H1 (cell line): ENCODE results near the gene STK16. TPM values are rescaled to one million over a fixed set of nuclear protein-coding genes. Genes with fewer than 3 reads are reported as not detected.

Source experiments
- CTCF ChIA-PET: fragments of 300-600 bp; sonication (Branson Sonifier 250); formaldehyde crosslinking; loops from one replicate; lab custom pipeline; 2021; ENCODE audit not compliant: partially characterized antibody; lab: Charles Lee
- POLR2A ChIA-PET: fragments of 300-600 bp; sonication (Branson Sonifier 250); formaldehyde crosslinking; loops from one replicate; lab custom pipeline; 2021; ENCODE audit warnings: inconsistent platforms; ENCODE audit not compliant: partially characterized antibody; lab: Charles Lee
- DNase-seq, 2 experiments: peaks; one replicate each; pipeline versions ENCODE4 v3.0.0 to v3.0.0-alpha.2; 2010 to 2022; ENCODE audit warnings: low spot score in 2 of 2, low read depth in 1 of 2, mixed read lengths in 1 of 2
- FAIRE-seq: peaks from 2 replicates; lab custom pipeline; 2011; peaks lifted over from hg19 to GRCh38; lab: Jason Lieb, UNC
- H2AFZ ChIP-seq: 2 replicates; pipeline ENCODE4 v1.8.1; 2012; ENCODE audit warnings: low read length, inconsistent platforms
- H2AK5ac ChIP-seq: 2 replicates; pipeline ENCODE4 v1.6.1; 2013; ENCODE audit warnings: low read depth, low read length
- H2BK120ac ChIP-seq: replicated peaks from 2 replicates; pipeline ENCODE3; 2013; ENCODE audit warnings: low read depth, low read length, inconsistent platforms
- H2BK12ac ChIP-seq: 2 replicates; pipeline ENCODE4 v1.6.1; 2013; ENCODE audit warnings: low read depth, low read length
- H2BK15ac ChIP-seq: 2 replicates; pipeline ENCODE4 v1.6.1; 2013; ENCODE audit warnings: low read length
- H2BK20ac ChIP-seq: 2 replicates; pipeline ENCODE4 v1.6.1; 2013; ENCODE audit warnings: low read length
- H2BK5ac ChIP-seq: 2 replicates; pipeline ENCODE4 v1.6.1; 2013; ENCODE audit warnings: low read depth, low read length
- H3K14ac ChIP-seq: 2 replicates; pipeline ENCODE4 v1.6.1; 2013; ENCODE audit warnings: inconsistent platforms; ENCODE audit not compliant: insufficient read length
- H3K18ac ChIP-seq: 2 replicates; pipeline ENCODE4 v1.6.1; 2013; ENCODE audit warnings: low read length; ENCODE audit errors: extremely low read depth
- H3K23ac ChIP-seq: 2 replicates; pipeline ENCODE4 v1.6.1; 2013; ENCODE audit warnings: inconsistent platforms; ENCODE audit not compliant: insufficient read length
- H3K23me2 ChIP-seq: 2 replicates; pipeline ENCODE4 v1.6.1; 2013; ENCODE audit warnings: low read depth, low read length
- H3K27ac ChIP-seq: 2 replicates; pipeline ENCODE4 v1.6.1; 2011; ENCODE audit warnings: low read depth, low read length, inconsistent platforms
- H3K27me3 ChIP-seq, 4 experiments: replicated peaks in 1 of 4; 1 replicate in 1 of 4; 2 replicates in 3 of 4; pipeline versions ENCODE4 v1.6.1 to v1.8.1; 2011 to 2013; ENCODE audit warnings: low read length in 3 of 4, mild to moderate bottlenecking in 3 of 4, inconsistent platforms in 2 of 4, mixed read lengths in 2 of 4, moderate library complexity in 1 of 4; ENCODE audit not compliant: control insufficient read depth in 3 of 4, insufficient read depth in 3 of 4; ENCODE audit errors: extremely low read depth in 1 of 4
- H3K36me3 ChIP-seq, 4 experiments: 2 replicates each; pipeline versions ENCODE4 v1.6.1 to v1.8.1; 2011 to 2013; ENCODE audit warnings: mild to moderate bottlenecking in 4 of 4, low read length in 3 of 4, moderate library complexity in 2 of 4, control low read depth in 1 of 4, inconsistent platforms in 1 of 4; ENCODE audit not compliant: insufficient read depth in 4 of 4, control insufficient read depth in 2 of 4
- H3K4ac ChIP-seq: replicated peaks from 2 replicates; pipeline ENCODE3; 2013; ENCODE audit warnings: low read length, low read depth, mixed read lengths, inconsistent platforms; ENCODE audit not compliant: insufficient read length
- H3K4me1 ChIP-seq, 4 experiments: replicated peaks in 1 of 4; 1 replicate in 1 of 4; 2 replicates in 3 of 4; pipeline versions ENCODE4 v1.6.1 to v1.8.1; 2011 to 2013; ENCODE audit warnings: low read length in 3 of 4, inconsistent platforms in 2 of 4, mixed read lengths in 1 of 4; ENCODE audit not compliant: insufficient read depth in 4 of 4, control insufficient read depth in 3 of 4
- H3K4me2 ChIP-seq, 2 experiments: 2 replicates each; pipeline versions ENCODE4 v1.6.1 to v1.8.1; 2011 to 2013; ENCODE audit warnings: low read depth in 2 of 2, low read length in 2 of 2, control low read depth in 1 of 2, inconsistent platforms in 1 of 2, mild to moderate bottlenecking in 1 of 2; ENCODE audit not compliant: insufficient read depth in 1 of 2
- H3K4me3 ChIP-seq, 4 experiments: fragments of 200-600, 300-600 bp in 1 of 4; sonication (generic), shearing (Covaris generic), sonication (Bioruptor Twin) in 1 of 4; 2 replicates each; pipeline versions ENCODE4 v1.5.1 to v1.8.1; 2011 to 2016; ENCODE audit warnings: low read length in 4 of 4, low read depth in 3 of 4, control low read depth in 2 of 4, inconsistent platforms in 2 of 4, mild to moderate bottlenecking in 2 of 4, mixed read lengths in 1 of 4, moderate library complexity in 1 of 4; ENCODE audit not compliant: insufficient read depth in 2 of 4; ENCODE audit errors: extremely low read depth in 1 of 4
- H3K56ac ChIP-seq: replicated peaks from 2 replicates; pipeline ENCODE3; 2013; ENCODE audit warnings: low read depth, mild to moderate bottlenecking, mixed read lengths, low read length, inconsistent platforms; ENCODE audit not compliant: insufficient read length
- H3K79me1 ChIP-seq: 2 replicates; pipeline ENCODE4 v1.6.1; 2013; ENCODE audit warnings: low read depth, low read length, control low read depth
- H3K79me2 ChIP-seq, 2 experiments: 2 replicates each; pipeline versions ENCODE4 v1.6.1 to v1.8.1; 2012 to 2013; ENCODE audit warnings: low read length in 2 of 2, mild to moderate bottlenecking in 2 of 2, inconsistent platforms in 1 of 2; ENCODE audit not compliant: insufficient read depth in 2 of 2, control insufficient read depth in 1 of 2
- H3K9ac ChIP-seq, 4 experiments: replicated peaks in 1 of 4; 1 replicate in 1 of 4; 2 replicates in 3 of 4; pipeline versions ENCODE4 v1.6.1 to v1.8.1; 2011 to 2013; ENCODE audit warnings: low read depth in 3 of 4, low read length in 3 of 4, control low read depth in 2 of 4, mild to moderate bottlenecking in 2 of 4, moderate library complexity in 2 of 4, inconsistent platforms in 1 of 4; ENCODE audit errors: extremely low read depth in 1 of 4
- H3K9me3 ChIP-seq, 2 experiments: 2 replicates each; pipeline versions ENCODE4 v1.6.1 to v1.8.1; 2012 to 2013; ENCODE audit warnings: mild to moderate bottlenecking in 2 of 2, moderate library complexity in 2 of 2, control low read depth in 1 of 2, inconsistent platforms in 1 of 2, low read depth in 1 of 2, low read length in 1 of 2, mixed read lengths in 1 of 2; ENCODE audit not compliant: insufficient read depth in 2 of 2
- H4K20me1 ChIP-seq, 2 experiments: replicated peaks in 1 of 2; 2 replicates each; pipeline versions ENCODE3 to v1.8.1; 2011 to 2013; ENCODE audit warnings: inconsistent platforms in 2 of 2, low read length in 2 of 2, mild to moderate bottlenecking in 1 of 2; ENCODE audit not compliant: insufficient read depth in 2 of 2, control insufficient read depth in 1 of 2
- H4K5ac ChIP-seq: 2 replicates; pipeline ENCODE4 v1.6.1; 2013; ENCODE audit warnings: low read length, low read depth, mixed read lengths, inconsistent platforms; ENCODE audit not compliant: insufficient read length
- H4K8ac ChIP-seq: 2 replicates; pipeline ENCODE4 v1.8.0; 2013; ENCODE audit warnings: mild to moderate bottlenecking, moderate library complexity, low read length, inconsistent platforms; ENCODE audit not compliant: insufficient read depth; ENCODE audit errors: extremely low read depth
- H4K91ac ChIP-seq: replicated peaks from 2 replicates; pipeline ENCODE3; 2013; ENCODE audit warnings: low read length, mixed read lengths, inconsistent platforms; ENCODE audit not compliant: insufficient read length
- BACH1 ChIP-seq: IDR thresholded peaks from 2 replicates; pipeline ENCODE4 v1.6.1; 2012; ENCODE audit warnings: low read length, improper control_type of control experiment
- BRCA1 ChIP-seq: IDR thresholded peaks from 2 replicates; pipeline ENCODE4 v1.6.1; 2012; ENCODE audit warnings: low read depth, low read length, improper control_type of control experiment
- FOSL1 ChIP-seq: IDR thresholded peaks from 2 replicates; pipeline ENCODE4 v1.6.1; 2011; ENCODE audit warnings: mild to moderate bottlenecking, low read depth, low read length, moderate library complexity; ENCODE audit not compliant: insufficient read depth
- JUN ChIP-seq: IDR thresholded peaks from 2 replicates; pipeline ENCODE4 v1.6.1; 2011; ENCODE audit warnings: low read depth, mild to moderate bottlenecking, improper control_type of control experiment, low read length
- JUND ChIP-seq: IDR thresholded peaks from 2 replicates; pipeline ENCODE4 v1.6.1; 2011; ENCODE audit warnings: mild to moderate bottlenecking, improper control_type of control experiment, low read length
- NANOG ChIP-seq: IDR thresholded peaks from 2 replicates; pipeline ENCODE4 v1.6.1; 2011; ENCODE audit warnings: low read length, low read depth, mild to moderate bottlenecking, inconsistent platforms; ENCODE audit not compliant: insufficient read depth, poor library complexity, severe bottlenecking
- SAP30 ChIP-seq: fragments of 300-600 bp; sonication (generic); IDR thresholded peaks from 2 replicates; pipeline ENCODE4 v1.7.1; 2012; ENCODE audit warnings: low read length, moderate library complexity, mild to moderate bottlenecking, inconsistent platforms; ENCODE audit not compliant: insufficient read depth, insufficient replicate concordance
- SP1 ChIP-seq: IDR thresholded peaks from 2 replicates; pipeline ENCODE4 v1.6.1; 2011; ENCODE audit warnings: low read depth, low read length
- TCF12 ChIP-seq: IDR thresholded peaks from 2 replicates; pipeline ENCODE4 v1.6.1; 2011; ENCODE audit warnings: low read depth, mild to moderate bottlenecking, low read length
- TEAD4 ChIP-seq: IDR thresholded peaks from 2 replicates; pipeline ENCODE4 v1.6.1; 2012; ENCODE audit warnings: low read depth, low read length, inconsistent platforms, mixed read lengths
- WGBS, 2 experiments: shearing (Covaris generic) in 1 of 2; methylation state at CpG; one replicate each; pipeline versions ENCODE4 v1.1.6 to v1.1.7; 2013 to 2015; ENCODE audit warnings: low lambda C conversion rate in 2 of 2, mixed read lengths in 2 of 2, inconsistent platforms in 1 of 2, low coverage in 1 of 2, missing lambda C conversion rate in 1 of 2; ENCODE audit not compliant: insufficient replicate concordance in 2 of 2, insufficient coverage in 1 of 2, insufficient read length in 1 of 2; ENCODE audit errors: extremely low coverage in 1 of 2, missing lambda C conversion rate in 1 of 2; 5-methylcytosine and 5-hydroxymethylcytosine counted together
- polyA plus RNA-seq, 7 experiments: library from polyadenylated mRNA; depleted of rRNA in 3 of 7; stranded (reverse) in 5 of 7; unstranded in 2 of 7; fragments of >200 nt in 5 of 7; fragments of 200-250 nt in 2 of 7; gene quantifications; 1 replicate in 5 of 7; 2 replicates in 1 of 7; 4 replicates in 1 of 7; pipeline versions ENCODE4 v1.2.1 to v1.2.3, GENCODE V29; 2011 to 2013; ENCODE audit warnings: missing spikeins in 2 of 7, mixed read lengths in 2 of 7
- total RNA-seq: library from RNA; stranded (reverse); fragmentation: NEBNext Ultra II Directional; extraction: Animal tissue kit (Norgen Biotek cat#: 25700); gene quantifications from 2 replicates; pipeline ENCODE4 v1.2.1, GENCODE V29; 2021

The STK16 gene
- total and polyA plus RNA-seq, 2 of the 8 experiments (the other 6 are each of a cell fraction or from before 2014, with no cell fraction given), result 21.3 to 51.4 TPM

DNA sequence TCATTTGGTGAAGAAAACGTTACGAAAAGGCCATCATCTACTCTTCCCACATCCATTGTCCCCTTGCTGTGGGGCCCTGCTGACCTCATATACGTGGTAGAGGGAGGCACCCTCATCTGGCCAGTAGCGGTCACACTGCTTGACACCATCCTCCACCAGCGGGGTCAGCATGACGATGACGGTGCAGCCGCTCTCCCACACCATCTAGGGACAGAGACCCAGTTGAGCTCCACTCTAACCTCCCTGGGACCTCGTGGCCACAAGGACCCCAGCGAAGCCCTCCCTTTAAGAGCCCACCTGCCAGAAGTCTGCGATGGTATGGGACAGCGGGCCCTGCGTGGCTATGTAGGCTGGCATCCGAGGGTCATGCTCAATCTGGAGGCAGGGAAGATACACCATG, 50.9 kb downstream of the STK16 start:
- Histone ChIP-seq H3K4me3 (no peak overlapping the region; a peak in 2 of 8 replicates), H3K14ac (no peak overlapping the region), H2AK5ac (peak overlapping the region; percentile 57; the same call in 1 of the 2 replicates), H2BK5ac (no peak overlapping the region; the same call in 1 of the 2 replicates), H2BK120ac (no peak overlapping the region), H3K79me2 (no peaks in the 10 kb centered on the region), H3K23me2 (peaks cover 4% of the 10 kb centered on the region; the same call in 1 of the 2 replicates), H3K4me2 (no peak overlapping the region), H2BK20ac (no peak overlapping the region), H3K23ac (no peak overlapping the region), H3K27me3 (peaks cover 0 to 36% (median 19%) of the 10 kb centered on the region in 4 experiments; a peak in 6 of 7 replicates), H4K20me1 (no peaks in the 10 kb centered on the region), H3K56ac (no peak overlapping the region), H2AFZ (no peak overlapping the region), H2BK15ac (no peak overlapping the region), H3K9me3 (0 out of 4 replicates have a peak, but pooled peaks cover 0 to 5% of the 10 kb centered on the region in 2 experiments), H3K79me1 (no peaks in the 10 kb centered on the region; the same call in 1 of the 2 replicates), H3K27ac (no peak overlapping the region), H2BK12ac (no peak overlapping the region), H3K4ac (peak overlapping the region; percentile 14), H3K36me3 (no peaks in the 10 kb centered on the region), H4K8ac (no peak overlapping the region), H3K18ac (no peak overlapping the region), H3K9ac (no peak overlapping the region), H3K4me1 (peaks cover 0 to 8% (median 3%) of the 10 kb centered on the region in 4 experiments; a peak in 4 of 7 replicates), H4K5ac (no peak overlapping the region), H4K91ac (no peak overlapping the region)
- 90% methylated on average over 14 of the region's 14 CpGs; no CpG with 5 or more reads in 1 of the 2 experiments for WGBS, 2 experiments
- ChIA-PET CTCF (interaction anchor here (0.6 to 11.7 kb wide), 25 partner anchors 8 to 295 kb away, joined by 3 to 220 read pairs (median 7); partner anchors contain the start of genes DNAJB2, GLB1L, PTPRN and SLC23A3), POLR2A (interaction anchor here (1.8 to 4.3 kb wide), 3 partner anchors 10 to 119 kb away, joined by 9 to 33 read pairs (median 13); partner anchors contain the start of genes CNPPD1 and DNAJB2)
- FAIRE-seq (no peak), DNase-seq (no peak)
- TF ChIP-seq BACH1, result no peak
- TF ChIP-seq TEAD4, result no peak
- TF ChIP-seq TCF12, result no peak
- no peak for TF ChIP-seq SP1
- TF ChIP-seq NANOG, result no peak
- no peak for TF ChIP-seq FOSL1
- no peak for TF ChIP-seq JUND
- no peak for TF ChIP-seq JUN
- no peak for TF ChIP-seq BRCA1
- TF ChIP-seq SAP30, result no peak
